GM21576 (cell line): ENCODE results near the gene PCDHAC2.

Experiments
- ATAC-seq: cut with Tn5 transposase; IDR thresholded peaks from one replicate; pipeline ENCODE4 v1.9.1; 2021; ENCODE audit warnings: mild to moderate bottlenecking, moderate library complexity; ENCODE audit not compliant: unreplicated experiment

PCDHAC2 gene

GRCh38 chr5:140982083-140982716 is 15.9 kb downstream of the PCDHAC2 start:
- no peak for ATAC-seq

GRCh38 chr5:140986117-140986521 is 19.8 kb downstream of the PCDHAC2 start:
- no peak for ATAC-seq

DNA sequence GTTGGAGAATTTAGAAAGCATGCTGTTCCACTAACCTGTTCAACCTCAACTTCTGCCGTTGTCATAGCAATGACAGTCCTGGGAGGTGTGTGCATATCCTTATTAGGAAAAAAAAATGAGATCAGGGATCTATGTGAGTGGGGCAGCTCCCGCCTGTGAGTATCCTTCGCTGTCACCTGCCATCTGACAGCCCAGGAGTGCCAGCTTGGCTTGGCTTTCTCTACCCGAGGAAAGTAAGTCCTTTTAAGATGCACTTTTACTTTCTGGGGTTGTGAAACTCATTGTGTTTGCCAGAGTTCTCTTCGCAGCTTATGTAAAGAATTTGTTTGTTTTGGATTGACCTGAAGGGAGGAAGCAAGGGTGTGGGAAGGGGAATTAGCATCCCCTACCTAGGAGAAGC is 21.8 kb downstream of the PCDHAC2 start:
- no peak for ATAC-seq

DNA sequence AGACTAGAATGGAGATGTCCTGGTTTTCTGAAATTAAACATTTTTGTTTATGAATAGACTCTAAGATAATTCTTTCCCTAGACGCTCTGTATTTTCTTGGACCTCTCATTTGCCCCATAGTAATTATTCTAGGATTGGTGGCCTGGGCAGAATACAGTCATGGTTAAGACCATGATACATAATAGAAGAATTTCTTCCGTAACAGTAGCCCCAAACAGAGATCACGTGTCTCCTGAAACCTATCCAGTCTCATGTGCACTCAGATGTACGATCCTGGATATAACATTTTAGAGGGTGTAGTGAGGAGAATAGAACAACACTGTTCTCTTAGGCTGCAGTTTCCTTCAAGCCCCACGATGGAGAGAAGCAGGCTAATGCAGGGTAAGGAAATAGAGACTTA is 22.3 kb downstream of the PCDHAC2 start:
- ATAC-seq: no peak

GRCh38 chr5:140989254-140990020 is 23.2 kb downstream of the PCDHAC2 start:
- ATAC-seq: no peak

DNA sequence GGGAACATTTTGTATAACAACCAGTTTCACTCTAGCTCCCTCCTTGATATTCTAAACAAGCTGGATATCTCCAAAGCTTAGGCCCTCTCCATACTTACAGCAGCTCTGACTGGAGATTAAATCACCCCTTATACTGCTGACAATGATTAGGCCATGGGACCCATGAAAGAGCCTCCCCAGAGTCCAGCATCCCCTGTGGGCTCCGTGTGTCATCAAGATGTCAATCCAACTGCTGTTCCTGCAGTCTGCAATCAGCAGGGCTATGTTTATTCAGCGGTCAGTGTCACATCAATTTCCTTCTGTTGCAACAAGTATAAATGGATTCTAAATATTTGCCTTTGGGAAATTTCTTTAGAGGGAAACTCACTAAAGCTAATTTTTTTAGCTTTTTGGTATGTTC is 26.6 kb downstream of the PCDHAC2 start:
- no peak for ATAC-seq

GRCh38 chr5:140996060-140996459 is 29.8 kb downstream of the PCDHAC2 start:
- no peak for ATAC-seq

GRCh38 chr5:140998921-140999410 is 32.7 kb downstream of the PCDHAC2 start:
- ATAC-seq: no peak

GRCh38 chr5:141001446-141001843 is 35.2 kb downstream of the PCDHAC2 start:
- ATAC-seq: no peak

DNA sequence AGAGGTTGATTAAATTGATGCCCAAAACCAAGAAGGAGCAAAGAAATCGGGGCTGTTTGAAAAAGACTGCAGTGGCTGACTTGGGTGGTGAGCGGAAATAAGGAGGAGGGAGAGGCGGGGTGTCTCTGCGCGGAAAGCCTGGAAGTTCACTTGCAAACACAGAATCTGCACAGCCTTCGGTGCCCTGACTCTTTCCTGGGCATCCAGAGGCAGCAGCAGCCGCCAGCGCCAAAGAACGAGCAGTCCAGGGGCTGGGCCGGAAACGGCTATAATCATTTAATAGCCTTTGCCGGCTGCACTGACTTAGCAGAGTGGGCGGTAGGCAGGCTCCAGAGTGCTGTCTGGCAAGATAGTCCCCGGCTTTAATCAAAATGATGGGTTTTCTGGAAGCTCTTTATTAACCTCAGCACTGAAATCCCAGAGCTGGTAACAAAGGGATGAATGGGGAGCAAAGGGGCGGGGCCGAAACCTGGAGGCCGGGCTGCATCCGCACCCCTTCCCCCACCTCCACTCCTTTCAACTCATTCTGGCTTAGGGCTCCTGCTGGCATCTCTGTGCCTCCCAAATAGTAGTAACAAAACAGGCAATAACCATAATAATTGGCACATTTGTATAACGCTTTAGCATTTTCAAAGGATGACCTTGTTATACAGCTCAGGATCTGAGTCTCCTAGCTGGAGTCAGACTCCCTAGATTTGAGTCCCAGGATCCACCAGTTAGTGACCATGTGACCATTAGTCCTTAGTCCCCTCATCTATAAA is 35.7 kb downstream of the PCDHAC2 start:
- ATAC-seq: no peak

GRCh38 chr5:141002605-141002965 is 36.3 kb downstream of the PCDHAC2 start:
- no peak for ATAC-seq

DNA sequence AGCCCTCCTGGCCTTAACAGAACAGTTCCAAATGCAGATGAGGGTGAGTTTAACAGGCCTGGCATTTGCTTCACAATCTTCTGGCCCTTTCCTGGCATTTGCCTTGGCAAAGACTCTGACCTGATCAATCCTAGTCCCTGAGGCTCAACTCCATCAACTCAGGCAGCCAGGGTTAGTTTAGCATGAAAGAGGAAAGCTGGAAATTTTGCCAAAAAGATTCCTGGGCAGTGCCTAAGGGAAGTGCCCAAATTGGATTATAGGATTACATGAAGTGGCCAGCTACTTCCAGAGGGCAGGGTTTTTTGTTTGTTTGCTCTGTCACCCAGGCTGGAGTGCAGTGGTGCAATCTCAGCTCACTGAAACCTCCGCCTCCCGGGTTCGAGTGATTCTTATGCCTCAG is 36.8 kb downstream of the PCDHAC2 start:
- no peak for ATAC-seq

GRCh38 chr5:141003791-141004611 is 37.7 kb downstream of the PCDHAC2 start:
- ATAC-seq: no peak

DNA sequence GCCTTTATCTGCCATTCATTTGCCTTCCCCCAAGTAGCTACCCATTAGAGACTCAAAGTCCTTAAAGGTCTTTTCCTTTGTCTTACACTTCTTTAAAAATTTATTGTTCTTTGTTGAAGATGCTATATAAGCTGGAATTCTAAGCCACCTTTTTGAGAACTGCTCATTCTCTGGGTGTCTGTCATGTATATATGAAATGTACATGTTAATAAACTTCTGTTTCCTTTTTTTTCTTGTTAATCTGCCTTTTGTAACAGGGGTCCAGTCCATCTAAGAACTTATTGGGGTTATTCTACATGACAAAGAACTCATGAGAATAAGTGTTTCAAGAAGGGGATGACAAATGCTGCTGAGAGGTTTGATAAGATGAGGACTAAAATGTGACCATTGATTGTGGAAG is 41.5 kb downstream of the PCDHAC2 start:
- no peak for ATAC-seq

DNA sequence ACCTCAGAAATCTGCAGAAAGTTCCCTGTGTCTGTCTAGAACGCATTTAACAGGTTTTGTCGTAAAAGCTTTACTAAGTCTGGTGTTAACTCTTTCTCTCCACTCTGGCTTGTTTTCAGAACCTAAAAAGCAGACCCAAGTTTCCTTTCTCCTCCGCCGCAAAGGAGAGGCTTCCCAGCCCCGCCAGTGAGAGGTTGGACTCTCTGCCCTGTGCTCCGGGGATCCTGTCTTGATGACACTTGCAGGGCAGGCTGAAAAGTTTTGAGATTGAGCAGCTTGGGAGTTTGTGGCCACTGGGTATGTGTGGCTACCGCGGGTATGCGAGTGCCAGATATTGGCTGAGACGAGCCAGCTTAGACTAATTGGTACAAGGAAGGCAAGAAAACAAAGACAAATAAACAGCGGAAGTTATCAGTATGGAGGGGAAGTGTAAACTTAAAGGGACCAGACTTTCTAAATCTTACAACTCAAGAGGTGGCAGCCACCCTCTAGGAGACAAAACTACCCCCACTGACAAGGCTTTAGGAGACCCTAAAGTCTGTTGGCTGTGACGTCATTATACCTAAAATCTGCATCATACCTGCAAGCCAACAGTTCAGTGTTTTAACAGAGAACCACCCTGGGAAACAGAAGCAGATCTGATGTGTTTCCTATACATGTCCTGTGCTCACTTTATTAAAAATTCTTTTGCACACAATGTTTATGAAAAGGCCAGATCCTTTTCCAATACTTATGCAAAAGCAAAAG is 43.9 kb downstream of the PCDHAC2 start:
- no peak for ATAC-seq

DNA sequence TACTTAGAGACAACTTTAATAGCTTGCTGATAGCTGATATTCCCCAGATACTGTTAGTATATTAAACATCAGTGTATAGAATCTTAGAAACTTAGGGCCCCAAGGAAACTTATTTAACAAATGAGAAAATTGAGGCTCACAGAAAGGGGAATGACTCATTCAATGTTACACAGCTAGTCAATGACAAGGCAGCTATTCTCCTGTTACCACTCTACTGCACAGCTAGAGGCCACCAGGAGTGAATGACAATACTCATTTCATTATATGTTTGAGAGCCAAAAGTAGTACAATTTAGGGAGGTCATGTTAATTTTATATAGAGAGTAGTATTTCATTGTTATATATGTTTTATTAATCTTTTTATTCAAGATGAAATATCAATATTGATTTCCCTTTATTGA is 51.7 kb downstream of the PCDHAC2 start:
- ATAC-seq: no peak
